ENCODE data around the gene PRDX5.

The PRDX5 gene

DNA sequence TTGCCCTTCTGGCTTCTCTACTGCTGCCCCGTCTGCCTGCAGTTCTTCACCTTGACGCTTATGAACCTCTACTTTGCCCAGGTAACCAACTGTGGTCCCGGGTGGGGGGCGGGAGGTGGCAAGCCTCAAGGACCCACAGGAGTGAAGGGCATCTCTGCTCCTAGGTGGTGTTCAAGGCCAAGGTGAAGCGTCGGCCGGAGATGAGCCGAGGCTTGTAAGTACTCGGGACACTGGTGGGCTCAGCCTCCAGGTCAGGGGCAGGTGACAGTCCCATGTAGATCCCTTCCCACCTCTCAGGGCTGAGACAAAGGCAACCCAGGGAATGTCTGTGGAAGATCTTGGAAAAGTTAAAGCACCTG is 31.1 kb upstream of the PRDX5 start:
- Histone ChIP-seq H3K4me1 (ENCODE audit: insufficient read depth, low read length, severe bottlenecking) (peaks cover 17% of the 10 kb centered on the region), H4K20me1 (ENCODE audit: insufficient read depth, low read length) (no peaks in the 10 kb centered on the region), H3K4me2 (ENCODE audit: low read length) (no peak overlapping the region), H3K27ac (ENCODE audit: low read depth, low read length, poor library complexity, severe bottlenecking) (no peak overlapping the region), H3K9ac (ENCODE audit: low read length) (no peak overlapping the region), H3F3A (ENCODE audit: insufficient read depth, low read length) (no peaks in the 10 kb centered on the region), H3K9me2 (ENCODE audit: low read depth, low read length) (no peaks in the 10 kb centered on the region), H2AFZ (ENCODE audit: low read length) (no peak overlapping the region), H3K27me3 (ENCODE audit: insufficient read depth, low read length) (peaks cover 8% of the 10 kb centered on the region; the same call in 1 of the 2 replicates), H3K9me3 (ENCODE audit: low read length) (no peaks in the 10 kb centered on the region), H3K79me2 (ENCODE audit: insufficient read depth, low read length) (no peaks in the 10 kb centered on the region), H3K36me3 (ENCODE audit: insufficient read depth, low read length) (peaks cover 13% of the 10 kb centered on the region; the same call in 1 of the 2 replicates), H3K4me3 (ENCODE audit: low read depth, low read length, poor library complexity, severe bottlenecking) (no peak overlapping the region)
- no peak for TF ChIP-seq EZH2 (IDR thresholded peaks at IDR 0.05; ENCODE audit: borderline replicate concordance, low read length)

DNA sequence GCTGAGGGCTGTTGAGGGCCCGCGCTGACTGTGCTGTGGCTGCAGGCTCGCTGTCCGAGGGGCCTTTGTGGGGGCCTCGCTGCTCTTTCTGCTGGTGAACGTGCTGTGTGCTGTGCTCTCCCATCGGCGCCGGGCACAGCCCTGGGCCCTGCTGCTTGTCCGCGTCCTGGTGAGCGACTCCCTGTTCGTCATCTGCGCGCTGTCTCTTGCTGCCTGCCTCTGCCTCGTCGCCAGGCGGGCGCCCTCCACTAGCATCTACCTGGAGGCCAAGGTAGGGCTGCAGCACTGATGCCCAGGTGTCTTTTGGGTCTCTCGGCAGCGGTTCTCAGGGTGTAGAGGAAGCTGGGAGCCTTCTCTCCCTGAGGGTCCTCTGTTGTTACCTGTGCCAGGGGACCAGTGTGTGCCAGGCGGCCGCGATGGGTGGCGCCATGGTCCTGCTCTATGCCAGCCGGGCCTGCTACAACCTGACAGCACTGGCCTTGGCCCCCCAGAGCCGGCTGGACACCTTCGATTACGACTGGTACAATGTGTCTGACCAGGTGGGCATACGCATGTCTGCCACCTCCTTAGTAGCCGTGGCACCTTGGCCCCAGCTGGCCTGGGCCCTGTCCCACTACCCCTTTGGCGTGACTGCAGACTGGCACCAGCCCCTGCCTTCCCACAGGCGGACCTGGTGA is 30.1 kb upstream of the PRDX5 start:
- H3K9ac ChIP-seq (ENCODE audit: low read length), result no peak overlapping the region
- H3K27me3 ChIP-seq (ENCODE audit: insufficient read depth, low read length), result peaks cover 8% of the 10 kb centered on the region; the same call in 1 of the 2 replicates
- H3K79me2 ChIP-seq (ENCODE audit: insufficient read depth, low read length), result no peaks in the 10 kb centered on the region
- no peaks in the 10 kb centered on the region for H3F3A ChIP-seq (ENCODE audit: insufficient read depth, low read length)
- peaks cover 17% of the 10 kb centered on the region for H3K4me1 ChIP-seq (ENCODE audit: insufficient read depth, low read length, severe bottlenecking)
- H3K4me3 ChIP-seq (ENCODE audit: low read depth, low read length, poor library complexity, severe bottlenecking), result no peak overlapping the region
- H3K27ac ChIP-seq (ENCODE audit: low read depth, low read length, poor library complexity, severe bottlenecking), result no peak overlapping the region
- H3K36me3 ChIP-seq (ENCODE audit: insufficient read depth, low read length), result peaks cover 6% of the 10 kb centered on the region; the same call in 1 of the 2 replicates
- H4K20me1 ChIP-seq (ENCODE audit: insufficient read depth, low read length), result no peaks in the 10 kb centered on the region
- H3K9me3 ChIP-seq (ENCODE audit: low read length), result no peaks in the 10 kb centered on the region
- H3K9me2 ChIP-seq (ENCODE audit: low read depth, low read length), result no peaks in the 10 kb centered on the region
- TF ChIP-seq, protein P1, sequence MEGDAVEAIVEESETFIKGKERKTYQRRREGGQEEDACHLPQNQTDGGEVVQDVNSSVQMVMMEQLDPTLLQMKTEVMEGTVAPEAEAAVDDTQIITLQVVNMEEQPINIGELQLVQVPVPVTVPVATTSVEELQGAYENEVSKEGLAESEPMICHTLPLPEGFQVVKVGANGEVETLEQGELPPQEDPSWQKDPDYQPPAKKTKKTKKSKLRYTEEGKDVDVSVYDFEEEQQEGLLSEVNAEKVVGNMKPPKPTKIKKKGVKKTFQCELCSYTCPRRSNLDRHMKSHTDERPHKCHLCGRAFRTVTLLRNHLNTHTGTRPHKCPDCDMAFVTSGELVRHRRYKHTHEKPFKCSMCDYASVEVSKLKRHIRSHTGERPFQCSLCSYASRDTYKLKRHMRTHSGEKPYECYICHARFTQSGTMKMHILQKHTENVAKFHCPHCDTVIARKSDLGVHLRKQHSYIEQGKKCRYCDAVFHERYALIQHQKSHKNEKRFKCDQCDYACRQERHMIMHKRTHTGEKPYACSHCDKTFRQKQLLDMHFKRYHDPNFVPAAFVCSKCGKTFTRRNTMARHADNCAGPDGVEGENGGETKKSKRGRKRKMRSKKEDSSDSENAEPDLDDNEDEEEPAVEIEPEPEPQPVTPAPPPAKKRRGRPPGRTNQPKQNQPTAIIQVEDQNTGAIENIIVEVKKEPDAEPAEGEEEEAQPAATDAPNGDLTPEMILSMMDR (IDR thresholded peaks at IDR 0.05; ENCODE audit: low read length), result no peak
- no peak for TF ChIP-seq EZH2 (IDR thresholded peaks at IDR 0.05; ENCODE audit: borderline replicate concordance, low read length)
- no peak overlapping the region for H2AFZ ChIP-seq (ENCODE audit: low read length)
- no peak overlapping the region for H3K4me2 ChIP-seq (ENCODE audit: low read length)

DNA sequence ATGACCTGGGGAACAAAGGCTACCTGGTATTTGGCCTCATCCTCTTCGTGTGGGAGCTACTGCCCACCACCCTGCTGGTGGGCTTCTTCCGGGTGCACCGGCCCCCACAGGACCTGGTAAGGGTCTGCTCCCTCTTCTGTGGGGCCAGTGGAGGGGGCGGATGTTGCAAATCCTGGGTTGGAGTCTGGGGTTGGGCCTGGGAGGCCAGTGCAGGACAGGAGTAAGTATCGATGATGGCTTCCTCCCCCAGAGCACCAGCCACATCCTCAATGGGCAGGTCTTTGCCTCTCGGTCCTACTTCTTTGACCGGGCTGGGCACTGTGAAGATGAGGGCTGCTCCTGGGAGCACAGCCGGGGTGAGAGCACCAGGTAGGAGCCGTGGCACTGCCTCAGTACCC is 29.6 kb upstream of the PRDX5 start:
- H3K4me1 ChIP-seq (ENCODE audit: insufficient read depth, low read length, severe bottlenecking), result peaks cover 16% of the 10 kb centered on the region
- TF ChIP-seq, protein P1 (IDR thresholded peaks at IDR 0.05; ENCODE audit: low read length), result no peak
- TF ChIP-seq EZH2 (IDR thresholded peaks at IDR 0.05; ENCODE audit: borderline replicate concordance, low read length), result no peak
- no peak overlapping the region for H3K9ac ChIP-seq (ENCODE audit: low read length)
- H2AFZ ChIP-seq (ENCODE audit: low read length), result no peak overlapping the region
- no peaks in the 10 kb centered on the region for H3F3A ChIP-seq (ENCODE audit: insufficient read depth, low read length)
- H3K27me3 ChIP-seq (ENCODE audit: insufficient read depth, low read length), result peaks cover 8% of the 10 kb centered on the region; the same call in 1 of the 2 replicates
- no peaks in the 10 kb centered on the region for H3K9me2 ChIP-seq (ENCODE audit: low read depth, low read length)
- H3K79me2 ChIP-seq (ENCODE audit: insufficient read depth, low read length), result no peaks in the 10 kb centered on the region
- H3K4me3 ChIP-seq (ENCODE audit: low read depth, low read length, poor library complexity, severe bottlenecking), result no peak overlapping the region
- peaks cover under 1% of the 10 kb centered on the region; the same call in 1 of the 2 replicates for H3K36me3 ChIP-seq (ENCODE audit: insufficient read depth, low read length)
- no peak overlapping the region for H3K27ac ChIP-seq (ENCODE audit: low read depth, low read length, poor library complexity, severe bottlenecking)
- H4K20me1 ChIP-seq (ENCODE audit: insufficient read depth, low read length), result no peaks in the 10 kb centered on the region
- no peaks in the 10 kb centered on the region for H3K9me3 ChIP-seq (ENCODE audit: low read length)
- no peak overlapping the region for H3K4me2 ChIP-seq (ENCODE audit: low read length)

All from OCI-LY1 (cell line).